ENCODE measurements around the gene CELF4.

DNA sequence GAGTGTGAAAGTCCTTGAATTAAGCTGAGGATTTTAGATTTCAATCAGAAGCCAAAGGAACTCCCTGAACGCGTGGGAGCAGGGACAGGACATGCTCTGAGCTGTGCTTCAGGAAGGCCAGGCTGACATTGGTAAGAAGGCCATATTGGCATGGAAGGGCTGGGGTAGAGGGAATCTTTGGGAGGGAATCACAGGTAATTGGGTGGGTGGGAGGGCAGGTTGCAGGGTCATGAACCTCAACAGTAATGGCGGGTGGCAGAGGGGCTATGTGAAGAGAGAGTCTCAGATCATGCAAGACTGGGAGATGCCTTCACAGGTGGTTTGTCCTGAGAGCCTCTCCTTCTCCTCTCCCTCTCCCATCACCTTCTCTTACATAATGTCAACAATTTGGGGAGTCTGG, 18.6 kb upstream of the CELF4 start:
- TF ChIP-seq, protein P1, sequence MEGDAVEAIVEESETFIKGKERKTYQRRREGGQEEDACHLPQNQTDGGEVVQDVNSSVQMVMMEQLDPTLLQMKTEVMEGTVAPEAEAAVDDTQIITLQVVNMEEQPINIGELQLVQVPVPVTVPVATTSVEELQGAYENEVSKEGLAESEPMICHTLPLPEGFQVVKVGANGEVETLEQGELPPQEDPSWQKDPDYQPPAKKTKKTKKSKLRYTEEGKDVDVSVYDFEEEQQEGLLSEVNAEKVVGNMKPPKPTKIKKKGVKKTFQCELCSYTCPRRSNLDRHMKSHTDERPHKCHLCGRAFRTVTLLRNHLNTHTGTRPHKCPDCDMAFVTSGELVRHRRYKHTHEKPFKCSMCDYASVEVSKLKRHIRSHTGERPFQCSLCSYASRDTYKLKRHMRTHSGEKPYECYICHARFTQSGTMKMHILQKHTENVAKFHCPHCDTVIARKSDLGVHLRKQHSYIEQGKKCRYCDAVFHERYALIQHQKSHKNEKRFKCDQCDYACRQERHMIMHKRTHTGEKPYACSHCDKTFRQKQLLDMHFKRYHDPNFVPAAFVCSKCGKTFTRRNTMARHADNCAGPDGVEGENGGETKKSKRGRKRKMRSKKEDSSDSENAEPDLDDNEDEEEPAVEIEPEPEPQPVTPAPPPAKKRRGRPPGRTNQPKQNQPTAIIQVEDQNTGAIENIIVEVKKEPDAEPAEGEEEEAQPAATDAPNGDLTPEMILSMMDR (conservative IDR thresholded peaks at IDR 0.05; ENCODE audit: low read depth, low read length): no peak
- TF ChIP-seq MXI1 (IDR thresholded peaks at IDR 0.05; ENCODE audit: borderline replicate concordance, low read depth, low read length) (no peak), POLR2A (IDR thresholded peaks at IDR 0.05; ENCODE audit: low read depth, low read length) (no peak), BHLHE40 (IDR thresholded peaks at IDR 0.05; ENCODE audit: low read depth, low read length) (no peak), CEBPB (IDR thresholded peaks at IDR 0.05; ENCODE audit: low read depth, low read length) (no peak), SMC3 (IDR thresholded peaks at IDR 0.05; ENCODE audit: low read depth, low read length) (no peak), RCOR1 (IDR thresholded peaks at IDR 0.05; ENCODE audit: insufficient replicate concordance, low read length) (no peak), RFX5 (IDR thresholded peaks at IDR 0.05; ENCODE audit: low read depth, low read length) (no peak), MAZ (IDR thresholded peaks at IDR 0.05; ENCODE audit: borderline replicate concordance, low read depth, low read length) (no peak), NFE2L2 (IDR thresholded peaks at IDR 0.05; ENCODE audit: low read depth, low read length) (no peak), RAD21 (IDR thresholded peaks at IDR 0.05; ENCODE audit: low read length) (no peak), CHD1 (IDR thresholded peaks at IDR 0.05; ENCODE audit: low read depth, low read length) (no peak), FOS (IDR thresholded peaks at IDR 0.05; ENCODE audit: low read depth, low read length) (no peak)
- TF ChIP-seq, protein P2, sequence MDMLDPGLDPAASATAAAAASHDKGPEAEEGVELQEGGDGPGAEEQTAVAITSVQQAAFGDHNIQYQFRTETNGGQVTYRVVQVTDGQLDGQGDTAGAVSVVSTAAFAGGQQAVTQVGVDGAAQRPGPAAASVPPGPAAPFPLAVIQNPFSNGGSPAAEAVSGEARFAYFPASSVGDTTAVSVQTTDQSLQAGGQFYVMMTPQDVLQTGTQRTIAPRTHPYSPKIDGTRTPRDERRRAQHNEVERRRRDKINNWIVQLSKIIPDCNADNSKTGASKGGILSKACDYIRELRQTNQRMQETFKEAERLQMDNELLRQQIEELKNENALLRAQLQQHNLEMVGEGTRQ (IDR thresholded peaks at IDR 0.05; ENCODE audit: low read depth, low read length): no peak
